HL-60/S4 treated with phorbol 12-myristate 13-acetate at 8.2 ng/mL for 4 days and 3 days (cell line): Measurements from ENCODE around the gene TMEM125.

Experiments
- in situ Hi-C: fragments of 300-500 bp; cut with MboI; formaldehyde crosslinking; loops from 2 replicates; pipeline ENCODE4 v1.15.0; 2022; ENCODE audit warnings: low sequenced_read_pairs

The TMEM125 gene

DNA sequence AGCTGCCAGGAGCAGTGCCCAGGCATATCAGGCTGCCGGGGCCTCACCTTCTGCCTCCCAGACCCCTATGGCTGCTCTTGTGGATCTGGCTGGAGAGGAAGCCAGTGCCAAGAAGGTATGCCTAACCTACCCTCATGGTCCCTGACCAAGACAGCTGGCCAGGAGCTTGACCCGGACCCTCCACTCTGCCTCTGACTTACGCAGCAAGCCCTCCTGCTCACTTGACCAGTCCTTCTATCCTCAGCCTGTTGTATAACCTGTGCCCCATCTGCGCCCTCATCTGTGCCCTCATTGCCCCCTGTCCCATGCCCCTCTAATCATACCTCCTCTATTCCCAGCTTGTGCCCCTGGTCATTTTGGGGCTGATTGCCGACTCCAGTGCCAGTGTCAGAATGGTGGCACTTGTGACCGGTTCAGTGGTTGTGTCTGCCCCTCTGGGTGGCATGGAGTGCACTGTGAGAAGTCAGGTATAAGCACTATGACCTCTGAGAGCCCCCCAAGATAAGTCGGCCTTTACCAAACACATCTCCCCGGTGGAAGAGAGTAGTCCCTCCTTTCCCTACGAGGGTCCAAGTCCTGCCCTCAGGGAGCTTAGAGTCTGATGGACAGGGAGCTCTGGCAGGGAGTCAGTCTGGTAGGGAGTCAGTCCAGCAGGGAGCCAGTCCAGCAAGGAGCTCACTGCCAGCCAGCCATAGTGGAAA, 37.8 kb downstream of the TMEM125 start:
- in situ Hi-C loops, result no loop called here

- in situ Hi-C loops, result no loop called here
Observed at GRCh38 chr1:43308635-43309404, 39.0 kb downstream of the TMEM125 start.

- in situ Hi-C loops, result no loop called here
Observed at GRCh38 chr1:43309405-43310025, 39.7 kb downstream of the TMEM125 start.

GRCh38 chr1:43311521-43311920, 41.7 kb downstream of the TMEM125 start:
- in situ Hi-C loops, result no loop called here

DNA sequence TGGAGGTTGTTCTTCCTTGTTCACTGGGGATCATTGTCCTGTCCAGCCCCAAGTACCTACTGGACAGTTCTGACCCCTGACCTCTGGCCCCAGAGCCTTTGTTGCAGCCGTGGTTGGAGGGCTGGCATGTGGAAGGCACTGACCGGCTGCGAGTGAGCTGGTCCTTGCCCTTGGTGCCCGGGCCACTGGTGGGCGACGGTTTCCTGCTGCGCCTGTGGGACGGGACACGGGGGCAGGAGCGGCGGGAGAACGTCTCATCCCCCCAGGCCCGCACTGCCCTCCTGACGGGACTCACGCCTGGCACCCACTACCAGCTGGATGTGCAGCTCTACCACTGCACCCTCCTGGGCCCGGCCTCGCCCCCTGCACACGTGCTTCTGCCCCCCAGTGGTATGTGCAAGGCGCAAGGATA, 42.4 kb downstream of the TMEM125 start:
- in situ Hi-C loops, result no loop called here

DNA sequence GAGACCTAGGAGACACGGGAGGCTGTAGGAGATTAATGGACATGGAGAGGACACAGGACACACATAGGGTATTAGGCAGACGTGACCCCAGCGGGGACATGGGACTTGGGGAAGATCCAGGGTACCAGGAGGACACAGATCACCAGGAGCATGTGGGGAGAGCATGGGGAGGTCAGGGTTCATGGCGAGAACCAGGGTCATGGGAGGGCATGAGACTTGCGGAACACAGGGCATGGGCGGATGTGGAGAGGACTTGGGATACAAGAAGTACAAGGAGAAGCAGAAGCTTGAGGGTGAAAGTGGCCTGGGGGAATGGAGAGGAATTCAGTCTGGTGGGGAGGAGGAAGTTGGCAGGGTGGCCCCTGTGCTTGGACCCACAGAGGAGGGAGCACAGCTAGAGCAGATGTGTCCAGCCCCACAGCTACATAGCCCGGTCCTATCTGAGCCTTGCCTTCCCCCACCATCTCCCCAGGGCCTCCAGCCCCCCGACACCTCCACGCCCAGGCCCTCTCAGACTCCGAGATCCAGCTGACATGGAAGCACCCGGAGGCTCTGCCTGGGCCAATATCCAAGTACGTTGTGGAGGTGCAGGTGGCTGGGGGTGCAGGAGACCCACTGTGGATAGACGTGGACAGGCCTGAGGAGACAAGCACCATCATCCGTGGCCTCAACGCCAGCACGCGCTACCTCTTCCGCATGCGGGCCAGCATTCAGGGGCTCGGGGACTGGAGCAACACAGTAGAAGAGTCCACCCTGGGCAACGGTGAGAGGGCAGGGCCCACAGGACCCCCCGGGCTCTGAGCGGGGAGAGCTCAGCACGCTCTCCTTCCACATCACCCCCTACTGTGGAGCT, 43.1 kb downstream of the TMEM125 start:
- in situ Hi-C loops, result no loop called here

DNA sequence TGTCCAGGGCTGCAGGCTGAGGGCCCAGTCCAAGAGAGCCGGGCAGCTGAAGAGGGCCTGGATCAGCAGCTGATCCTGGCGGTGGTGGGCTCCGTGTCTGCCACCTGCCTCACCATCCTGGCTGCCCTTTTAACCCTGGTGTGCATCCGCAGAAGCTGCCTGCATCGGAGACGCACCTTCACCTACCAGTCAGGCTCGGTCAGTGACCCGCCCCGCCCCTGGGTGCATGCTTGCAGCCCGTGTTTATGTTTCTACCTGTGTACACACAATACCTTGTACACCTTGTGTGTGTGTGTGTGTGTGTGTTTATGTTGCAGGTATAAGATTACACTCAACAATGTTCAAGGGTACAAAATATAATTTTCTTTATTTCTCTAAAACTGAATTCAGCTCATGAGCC, 44.0 kb downstream of the TMEM125 start:
- in situ Hi-C loops, result no loop called here

GRCh38 chr1:43314233-43314632, 44.5 kb downstream of the TMEM125 start:
- in situ Hi-C loops, result no loop called here

GRCh38 chr1:43315481-43315880, 45.7 kb downstream of the TMEM125 start:
- in situ Hi-C loops, result no loop called here

DNA sequence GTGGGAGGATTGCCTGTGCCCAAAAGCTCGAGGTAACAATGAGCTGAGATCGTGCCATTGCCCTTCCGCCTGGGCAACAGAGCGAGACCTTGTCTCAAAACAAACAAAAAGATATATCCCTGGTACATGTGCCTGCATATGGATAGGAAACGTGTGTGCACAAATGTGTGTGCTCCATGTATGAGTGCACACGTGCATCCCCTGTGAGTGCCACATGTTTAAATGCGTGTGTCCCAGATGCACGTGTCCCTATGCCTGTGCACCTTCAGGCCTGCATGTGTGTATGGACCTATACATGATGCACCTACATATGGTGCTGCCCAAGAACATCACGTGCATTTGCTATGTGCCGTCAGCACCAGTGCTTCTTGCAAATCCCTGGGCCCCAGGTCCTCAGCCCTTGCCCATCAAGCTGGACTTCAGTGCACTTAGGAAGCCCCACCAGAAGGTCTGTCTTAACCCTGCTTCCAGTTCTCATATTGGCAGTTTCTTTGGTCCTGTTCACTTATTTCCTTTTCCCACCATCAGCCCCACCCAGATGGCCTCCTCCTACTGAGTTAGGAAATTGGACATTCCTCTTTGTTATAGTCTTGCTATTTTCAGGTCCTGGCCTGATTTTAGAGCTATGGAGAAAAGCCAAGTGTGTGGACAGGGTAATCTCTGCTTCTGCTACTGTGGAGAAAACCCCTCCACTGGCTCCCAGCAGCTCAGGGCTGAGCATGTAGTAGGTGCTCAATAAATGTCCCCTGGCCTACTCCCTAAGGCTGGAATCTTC, 46.4 kb downstream of the TMEM125 start:
- in situ Hi-C loops, result no loop called here

GRCh38 chr1:43316738-43317520, 47.1 kb downstream of the TMEM125 start:
- in situ Hi-C loops, result no loop called here

GRCh38 chr1:43317817-43318471, 48.2 kb downstream of the TMEM125 start:
- in situ Hi-C loops, result no loop called here

DNA sequence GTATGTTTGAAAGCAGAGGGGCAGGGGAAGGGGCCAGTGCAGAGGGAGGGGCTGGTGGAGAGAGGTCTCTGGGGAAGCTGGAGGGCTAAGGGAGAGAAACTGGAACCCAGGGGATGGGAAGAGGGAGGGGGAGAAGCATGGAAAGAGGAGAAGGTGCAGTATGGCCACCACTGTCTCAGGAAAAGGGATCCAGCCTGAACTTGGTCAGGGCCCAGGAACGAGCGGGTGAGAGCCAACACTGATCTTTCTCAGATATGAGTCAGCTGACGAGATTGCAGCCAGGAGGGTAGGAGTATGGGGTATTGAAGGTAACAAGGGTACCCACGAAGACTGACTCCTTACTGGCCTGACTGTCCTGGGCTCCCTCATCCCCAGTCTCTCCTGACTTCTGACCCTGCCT, 49.0 kb downstream of the TMEM125 start:
- in situ Hi-C loops, result no loop called here

GRCh38 chr1:43319288-43319687, 49.5 kb downstream of the TMEM125 start:
- in situ Hi-C loops, result no loop called here

DNA sequence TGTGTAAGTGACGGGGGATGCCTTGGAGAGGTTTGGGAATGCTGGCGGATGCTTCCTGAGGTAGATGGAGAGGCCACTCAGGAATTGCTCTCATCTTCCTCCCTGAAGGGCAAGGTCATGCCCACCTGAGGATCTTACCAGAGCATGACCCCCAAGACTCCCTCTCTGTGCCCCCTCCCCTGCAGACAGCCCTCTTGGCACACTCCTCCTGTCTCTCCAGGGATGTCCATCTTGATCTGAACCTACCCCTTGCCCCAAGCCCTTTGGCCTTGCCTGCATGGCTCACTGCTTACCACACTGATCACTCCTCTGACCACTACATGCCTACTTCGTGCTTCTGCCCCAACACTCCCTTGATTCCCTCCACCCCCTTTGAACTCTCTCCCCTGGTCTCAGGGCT, 50.0 kb downstream of the TMEM125 start:
- in situ Hi-C loops, result no loop called here

- in situ Hi-C loops, result no loop called here
Observed at GRCh38 chr1:43321331-43321891, 51.6 kb downstream of the TMEM125 start.

GRCh38 chr1:43322506-43322905, 52.7 kb downstream of the TMEM125 start:
- in situ Hi-C loops, result no loop called here
